GM10266 (cell line): ENCODE data around the gene UNC5C.

Experiments used
- DNase-seq: peaks from one replicate; pipeline ENCODE4 v3.0.0; 2012; ENCODE audit errors: extremely low spot score
- CTCF ChIP-seq: IDR thresholded peaks from 2 replicates; pipeline ENCODE4 v1.5.1; 2012; ENCODE audit warnings: mild to moderate bottlenecking, low read depth; ENCODE audit not compliant: control insufficient read depth, insufficient read depth; ENCODE audit errors: missing control alignments

UNC5C gene

GRCh38 chr4:95500361-95500760 is 48.4 kb downstream of the UNC5C start:
- DNase-seq = no peak
- TF ChIP-seq CTCF = no peak

GRCh38 chr4:95499291-95499696 is 49.5 kb downstream of the UNC5C start:
- TF ChIP-seq CTCF = no peak
- no peak for DNase-seq

GRCh38 chr4:95494186-95494585 is 54.6 kb downstream of the UNC5C start:
- no peak for TF ChIP-seq CTCF
- DNase-seq = no peak

GRCh38 chr4:95478679-95479078 is 70.1 kb downstream of the UNC5C start:
- TF ChIP-seq CTCF = no peak
- DNase-seq = no peak

- no peak for DNase-seq
- no peak for TF ChIP-seq CTCF
Observed at GRCh38 chr4:95476121-95476520, 72.7 kb downstream of the UNC5C start.

- no peak for DNase-seq
- TF ChIP-seq CTCF = no peak
Observed at GRCh38 chr4:95472534-95472933, 76.2 kb downstream of the UNC5C start.

GRCh38 chr4:95470622-95471021 is 78.2 kb downstream of the UNC5C start:
- no peak for DNase-seq

More at GRCh38 chr4:95470622-95471021, 78.2 kb downstream of the UNC5C start:
- TF ChIP-seq CTCF = no peak
